DMS 273 (cell line): Measurements from ENCODE around the gene PER2.
"Not testable (repeated sequence)": the region's sequence is repeated elsewhere in the genome, so short reads cannot be mapped to it uniquely, and the experiment has no call there.

Source experiments
- DNase-seq: peaks from one replicate; lab custom pipeline; 2025; ENCODE audit not compliant: unreplicated experiment; lab: John Stamatoyannopoulos, UW

PER2 gene

DNA sequence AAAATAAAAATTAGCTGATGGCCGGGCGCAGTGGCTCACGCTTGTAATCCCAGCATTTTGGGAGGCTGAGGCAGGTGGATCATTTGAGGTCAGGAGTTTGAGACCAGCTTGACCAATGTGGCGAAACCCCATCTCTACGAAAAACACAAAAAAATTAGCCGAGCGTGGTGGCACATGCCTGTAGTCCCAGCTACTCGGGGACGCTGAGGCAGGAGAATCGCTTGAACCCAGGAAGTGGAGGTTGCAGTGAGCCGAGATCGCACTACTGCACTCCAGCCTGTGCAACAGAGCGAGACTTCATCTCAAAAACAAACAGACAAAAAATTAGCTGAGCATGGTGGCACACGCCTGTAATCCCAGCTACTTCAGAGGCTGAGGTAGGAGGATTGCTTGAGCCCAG lies 22.3 kb upstream of the PER2 start:
- DNase-seq = not testable (repeated sequence)

DNA sequence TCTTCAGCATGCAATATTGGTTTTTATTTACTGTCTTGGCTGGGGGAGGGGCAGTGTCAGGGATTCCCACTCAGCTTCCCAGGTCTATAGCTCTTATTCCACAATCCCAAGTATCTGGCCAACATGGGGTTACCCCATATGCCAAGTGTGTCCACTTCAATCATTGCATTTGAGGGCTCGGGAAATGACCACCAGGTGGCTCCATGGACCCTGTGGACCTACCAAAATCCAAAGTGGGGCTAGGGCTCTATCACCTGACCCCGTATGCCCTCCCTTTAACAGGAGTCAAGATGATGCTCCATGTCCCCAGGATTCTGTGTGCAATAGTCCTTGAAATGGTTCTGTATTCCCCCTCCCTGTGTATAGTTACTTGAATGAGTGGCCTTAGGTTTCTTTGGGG lies 19.8 kb upstream of the PER2 start:
- DNase-seq = no peak

DNA sequence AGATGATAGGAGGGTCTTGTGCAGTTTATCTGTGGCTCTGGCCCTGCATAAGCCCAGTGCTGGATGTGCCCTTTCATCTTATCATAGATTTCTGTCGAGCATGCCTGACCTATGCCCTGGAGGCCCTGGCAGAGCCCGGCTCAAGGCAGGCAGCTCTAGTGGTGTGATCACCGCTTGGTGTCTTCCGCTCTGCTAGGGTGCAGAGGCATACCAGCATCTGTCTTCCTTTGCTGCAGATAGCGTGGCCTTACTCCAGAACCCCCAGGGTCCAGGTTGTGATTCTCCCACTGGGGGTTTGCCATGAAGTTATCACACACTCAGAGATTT lies 18.2 kb upstream of the PER2 start:
- no peak for DNase-seq

- DNase-seq = no peak
Observed at GRCh38 chr2:238305965-238306671, 17.7 kb upstream of the PER2 start.

DNA sequence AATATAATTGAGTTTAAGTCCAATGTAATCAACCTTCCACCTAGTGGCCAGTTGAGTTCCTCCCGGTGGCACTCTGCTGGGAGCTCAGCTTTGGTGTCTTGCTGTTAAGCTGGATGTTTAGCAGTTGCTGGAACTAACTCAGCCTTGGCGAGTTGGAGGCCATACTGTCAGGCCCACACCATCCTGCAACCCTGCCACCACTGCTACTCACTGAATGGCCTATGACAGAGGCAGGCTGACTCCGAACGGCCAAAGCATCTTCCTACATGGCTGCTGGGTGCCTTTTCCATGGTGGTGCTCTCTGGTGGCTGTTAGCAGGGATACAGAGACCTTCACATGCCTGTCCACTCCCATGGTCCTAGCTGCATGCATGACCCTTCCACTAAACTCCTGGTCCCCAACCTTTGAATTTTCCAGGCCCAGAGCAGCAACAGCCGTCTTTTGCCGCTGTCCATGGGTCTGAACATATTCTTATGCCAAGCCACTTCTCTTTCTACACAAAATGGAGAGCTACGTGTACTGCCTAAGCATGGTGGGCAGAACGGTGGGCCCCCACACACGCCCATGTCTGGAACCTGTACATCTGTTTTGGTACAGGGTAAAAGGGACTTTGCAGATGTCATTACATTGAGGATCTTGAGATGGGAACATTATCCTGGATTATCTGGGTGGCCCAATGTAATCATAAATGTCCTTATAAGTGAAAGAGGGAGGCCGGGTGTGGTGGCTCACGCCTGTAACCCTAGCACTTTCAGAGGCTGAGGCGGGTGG lies 16.9 kb upstream of the PER2 start:
- no peak for DNase-seq

GRCh38 chr2:238304116-238304515 lies 15.7 kb upstream of the PER2 start:
- DNase-seq = no peak

- no peak for DNase-seq
Observed at GRCh38 chr2:238302751-238303150, 14.3 kb upstream of the PER2 start.

- no peak for DNase-seq
Observed at GRCh38 chr2:238302087-238302486, 13.7 kb upstream of the PER2 start.

GRCh38 chr2:238299803-238300202 lies 11.4 kb upstream of the PER2 start:
- DNase-seq = no peak

DNA sequence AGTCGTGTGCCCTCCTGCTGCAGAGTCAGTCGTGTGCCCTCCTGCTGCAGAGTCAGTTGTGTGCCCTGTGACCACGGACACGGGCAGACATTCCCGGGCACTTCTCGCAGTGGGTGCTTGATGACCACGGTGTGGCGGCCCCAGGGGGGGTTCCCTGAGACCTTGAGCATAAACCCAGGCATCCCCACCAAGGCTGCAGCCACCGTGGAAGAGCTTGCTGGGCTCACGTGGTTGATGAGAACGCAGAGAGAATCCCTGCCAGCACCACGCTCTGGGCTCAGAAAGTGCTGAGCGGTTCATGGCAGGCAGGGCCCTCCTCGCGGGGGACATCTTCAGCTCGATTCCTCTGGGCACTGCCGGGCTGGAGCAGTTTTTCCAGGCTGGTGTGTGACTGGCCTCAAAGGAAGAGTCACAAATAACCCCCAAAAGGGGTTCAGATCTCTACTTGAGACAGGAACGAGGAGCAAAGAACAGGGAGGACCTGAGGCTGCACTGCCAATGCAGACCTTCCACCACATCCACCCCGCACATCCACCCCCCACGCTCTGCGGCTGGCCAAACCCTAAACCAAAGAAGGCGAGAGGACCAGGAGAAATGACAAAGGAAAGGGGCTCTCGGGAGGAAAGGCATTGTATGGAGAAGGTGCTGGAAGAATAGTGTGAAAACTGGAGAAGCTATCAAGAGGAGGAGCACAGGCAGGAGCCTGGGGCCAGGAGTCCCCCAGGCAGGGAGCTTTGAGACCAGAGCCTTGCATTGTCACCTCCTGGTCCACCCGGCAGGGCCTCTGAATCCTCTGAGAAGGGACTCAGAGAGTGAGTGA lies 8.4 kb upstream of the PER2 start:
- DNase-seq = no peak

DNA sequence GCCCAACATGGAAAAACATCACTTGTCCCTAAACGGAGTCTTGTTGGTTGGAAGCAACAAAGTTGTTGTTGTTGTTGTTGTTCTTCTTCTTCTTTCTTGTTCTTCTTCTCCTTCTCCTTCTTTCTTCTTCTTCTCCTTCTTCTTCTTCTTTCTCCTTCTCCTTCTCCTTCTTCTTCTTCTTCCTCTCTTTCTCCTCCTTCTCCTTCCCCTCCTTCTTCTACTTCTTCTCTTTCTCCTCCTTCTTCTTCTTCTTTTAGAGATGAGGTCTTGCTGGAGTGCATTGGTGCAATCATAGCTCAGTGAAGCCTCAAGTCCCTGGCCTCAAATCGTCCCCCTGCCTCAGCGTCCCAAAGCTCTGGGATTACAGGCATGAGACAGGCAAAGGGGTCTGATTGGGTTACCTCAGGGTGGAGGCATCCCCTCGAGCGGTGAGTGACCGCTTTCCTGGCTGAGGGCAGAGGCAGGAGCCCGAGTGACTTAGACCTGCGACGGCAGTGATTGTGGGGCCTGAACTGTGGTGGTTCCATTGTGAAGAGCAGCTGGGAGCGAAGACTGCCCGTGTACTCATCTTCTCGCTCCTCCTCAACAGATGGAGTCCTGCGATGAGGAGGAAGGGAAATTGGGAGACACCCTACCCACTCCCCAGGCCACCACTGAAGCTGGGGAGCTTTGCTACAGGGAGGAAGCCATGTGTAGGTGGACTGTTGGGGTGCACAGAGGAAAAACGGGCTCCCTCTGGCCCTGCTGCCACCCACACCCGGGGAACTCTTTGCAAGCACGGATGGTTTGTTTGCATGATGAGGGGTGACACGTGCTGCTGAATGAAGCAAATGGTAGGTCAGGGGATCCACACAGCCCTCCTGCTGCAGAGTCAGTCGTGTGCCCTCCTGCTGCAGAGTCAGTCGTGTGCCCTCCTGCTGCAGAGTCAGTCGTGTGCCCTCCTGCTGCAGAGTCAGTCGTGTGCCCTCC lies 7.0 kb upstream of the PER2 start:
- DNase-seq = no peak

- no peak for DNase-seq
Observed at GRCh38 chr2:238294393-238295143, 6.2 kb upstream of the PER2 start.

- DNase-seq = no peak
Observed at GRCh38 chr2:238294046-238294392, 5.6 kb upstream of the PER2 start.

- no peak for DNase-seq
Observed at GRCh38 chr2:238291550-238292281, 3.3 kb upstream of the PER2 start.

DNA sequence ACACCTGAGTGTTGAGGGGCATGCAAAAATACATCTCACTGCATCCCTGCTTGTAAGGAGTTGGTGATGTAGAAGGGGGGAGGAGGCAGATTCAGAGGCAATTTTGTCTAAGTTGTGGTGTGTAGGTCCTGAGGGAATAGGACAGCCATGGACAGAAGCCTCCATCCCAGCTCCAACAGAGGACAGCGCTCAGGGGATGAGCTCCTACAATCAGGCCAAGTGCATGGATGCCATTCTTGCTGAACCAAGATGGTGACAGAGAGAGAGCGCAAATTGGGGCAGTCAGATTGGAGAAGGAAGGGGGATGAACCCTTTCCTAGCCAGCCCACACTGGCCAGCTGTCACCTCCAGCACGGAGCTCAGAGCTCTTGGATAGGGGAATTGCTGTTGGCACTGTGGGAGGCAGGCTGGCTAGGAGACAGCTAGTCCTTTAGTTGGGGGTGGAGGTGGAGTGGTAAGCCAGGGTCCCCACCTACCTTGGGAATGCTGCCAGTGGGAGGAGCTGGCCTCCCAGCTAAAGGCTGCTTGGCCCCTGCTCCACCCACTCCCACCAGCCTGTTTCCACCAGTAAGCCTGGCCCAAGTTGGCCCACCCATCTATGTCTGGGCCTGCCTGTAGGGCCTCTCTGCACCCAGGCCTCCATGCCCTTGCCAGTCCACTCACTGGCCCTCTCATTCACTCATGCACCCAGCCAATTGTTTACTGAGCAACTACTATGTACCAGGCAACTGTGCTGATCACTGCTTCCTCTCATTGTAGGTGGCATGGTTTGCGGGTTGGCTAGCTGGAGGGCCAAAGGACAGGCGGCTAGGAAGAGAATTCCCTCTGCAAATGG lies 2.5 kb upstream of the PER2 start:
- peak; percentile 65 for DNase-seq

- DNase-seq = peak; percentile 38
Observed at GRCh38 chr2:238290091-238290509, 1.7 kb upstream of the PER2 start.

- DNase-seq = no peak
Observed at GRCh38 chr2:238289574-238289973, 1.2 kb upstream of the PER2 start.
